IPS-20b (cell line): Measurements from ENCODE around the gene PLPPR3.
A peak's percentile ranks its signal among the peaks of the same experiment; 100 is the strongest.
"Not testable (repeated sequence)": the region's sequence is repeated elsewhere in the genome, so short reads cannot be mapped to it uniquely, and the experiment has no call there.

Source experiments
- H3K27ac ChIP-seq: one replicate; pipeline ENCODE4 v1.5.1; 2013; ENCODE audit warnings: low read length
- H3K27me3 ChIP-seq: 2 replicates; pipeline ENCODE4 v1.6.1; 2013; ENCODE audit warnings: mild to moderate bottlenecking, low read length, inconsistent platforms; ENCODE audit not compliant: insufficient read depth
- H3K36me3 ChIP-seq: 2 replicates; pipeline ENCODE4 v1.6.1; 2013; ENCODE audit warnings: low read depth, mild to moderate bottlenecking, inconsistent platforms, low read length, moderate library complexity; ENCODE audit not compliant: insufficient read depth
- H3K4me1 ChIP-seq: 2 replicates; pipeline ENCODE4 v1.6.1; 2013; ENCODE audit warnings: mild to moderate bottlenecking, control low read depth, inconsistent platforms, low read length, moderate library complexity; ENCODE audit not compliant: insufficient read depth
- H3K4me3 ChIP-seq: 2 replicates; pipeline ENCODE4 v1.5.1; 2013; ENCODE audit warnings: mild to moderate bottlenecking, low read length, inconsistent platforms
- H3K9ac ChIP-seq: 2 replicates; pipeline ENCODE4 v1.6.1; 2013; ENCODE audit warnings: low read depth, mild to moderate bottlenecking, inconsistent platforms, low read length, moderate library complexity
- H3K9me3 ChIP-seq: 2 replicates; pipeline ENCODE4 v1.6.1; 2013; ENCODE audit warnings: mild to moderate bottlenecking, low read depth, low read length, inconsistent platforms; ENCODE audit not compliant: insufficient read depth

PLPPR3 gene

DNA sequence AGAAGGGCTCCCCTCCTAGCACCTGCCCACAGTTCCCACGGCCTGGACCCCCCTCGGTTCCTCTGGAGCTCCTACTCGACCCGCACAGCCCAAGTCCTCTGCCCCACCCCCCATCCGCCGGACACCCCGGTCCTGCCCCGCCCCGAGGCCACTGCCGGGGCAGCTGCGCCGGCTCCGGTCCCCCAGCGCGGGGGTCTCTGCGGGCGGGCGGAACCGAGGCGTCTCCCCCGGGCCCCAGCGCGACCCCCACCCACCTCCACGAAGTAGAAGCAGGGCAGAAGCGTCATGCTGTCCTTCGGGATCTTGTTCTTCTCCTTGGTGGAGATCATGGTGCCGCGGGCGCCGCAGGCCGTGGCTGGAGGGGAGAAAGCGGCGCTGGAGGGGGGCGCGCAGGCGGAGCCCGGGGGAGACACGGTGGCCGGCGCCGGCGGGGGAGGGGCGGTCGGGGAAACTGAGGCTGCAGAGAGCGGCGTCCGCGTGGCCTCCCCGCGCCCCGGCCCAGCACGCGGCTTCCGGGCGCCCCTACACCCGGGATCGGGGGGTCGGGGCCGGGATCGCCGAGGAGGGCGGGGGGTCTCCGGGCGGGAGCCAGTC, 427 bp downstream of the PLPPR3 start:
- H3K9me3 ChIP-seq, result no peaks in the 10 kb centered on the region
- H3K27me3 ChIP-seq, result no peaks in the 10 kb centered on the region
- no peaks in the 10 kb centered on the region for H3K36me3 ChIP-seq
- peak overlapping the region; percentile 65; the same call in 1 of the 2 replicates for H3K4me3 ChIP-seq
- peak overlapping the region; percentile 58; the same call in 1 of the 2 replicates for H3K9ac ChIP-seq
- no peaks in the 10 kb centered on the region; the same call in 1 of the 2 replicates for H3K4me1 ChIP-seq
- no peak overlapping the region for H3K27ac ChIP-seq

DNA sequence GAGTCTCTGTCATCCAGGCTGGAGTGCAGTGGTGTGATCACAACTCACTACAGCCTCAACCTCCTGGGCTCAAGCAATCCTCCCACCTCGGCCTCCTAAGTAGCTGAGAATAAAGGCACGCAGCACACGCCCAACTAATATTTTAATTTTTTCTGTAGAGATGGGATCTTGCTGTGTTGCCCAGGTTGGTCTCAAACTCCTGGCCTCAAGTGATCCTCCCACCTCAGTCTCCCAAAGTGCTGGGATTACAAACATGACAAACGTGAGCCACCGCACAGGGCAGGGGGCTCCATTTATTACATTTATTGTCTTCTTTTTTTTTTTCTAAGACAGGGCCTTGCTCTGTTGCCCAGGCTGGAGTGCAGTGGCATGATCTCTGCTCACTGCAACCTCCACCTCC, 1.5 kb downstream of the PLPPR3 start:
- not testable (repeated sequence) for H3K4me3 ChIP-seq, H3K27me3 ChIP-seq, H3K27ac ChIP-seq, H3K4me1 ChIP-seq, H3K9me3 ChIP-seq, H3K36me3 ChIP-seq, H3K9ac ChIP-seq

- peaks cover 18% of the 10 kb centered on the region for H3K36me3 ChIP-seq
- H3K4me1 ChIP-seq, result no peaks in the 10 kb centered on the region
- no peak overlapping the region for H3K9ac ChIP-seq
- H3K4me3 ChIP-seq, result no peak overlapping the region
- no peaks in the 10 kb centered on the region for H3K9me3 ChIP-seq
- no peak overlapping the region for H3K27ac ChIP-seq
- H3K27me3 ChIP-seq, result no peaks in the 10 kb centered on the region
Measured at GRCh38 chr19:816500-816857, 5.3 kb downstream of the PLPPR3 start.

DNA sequence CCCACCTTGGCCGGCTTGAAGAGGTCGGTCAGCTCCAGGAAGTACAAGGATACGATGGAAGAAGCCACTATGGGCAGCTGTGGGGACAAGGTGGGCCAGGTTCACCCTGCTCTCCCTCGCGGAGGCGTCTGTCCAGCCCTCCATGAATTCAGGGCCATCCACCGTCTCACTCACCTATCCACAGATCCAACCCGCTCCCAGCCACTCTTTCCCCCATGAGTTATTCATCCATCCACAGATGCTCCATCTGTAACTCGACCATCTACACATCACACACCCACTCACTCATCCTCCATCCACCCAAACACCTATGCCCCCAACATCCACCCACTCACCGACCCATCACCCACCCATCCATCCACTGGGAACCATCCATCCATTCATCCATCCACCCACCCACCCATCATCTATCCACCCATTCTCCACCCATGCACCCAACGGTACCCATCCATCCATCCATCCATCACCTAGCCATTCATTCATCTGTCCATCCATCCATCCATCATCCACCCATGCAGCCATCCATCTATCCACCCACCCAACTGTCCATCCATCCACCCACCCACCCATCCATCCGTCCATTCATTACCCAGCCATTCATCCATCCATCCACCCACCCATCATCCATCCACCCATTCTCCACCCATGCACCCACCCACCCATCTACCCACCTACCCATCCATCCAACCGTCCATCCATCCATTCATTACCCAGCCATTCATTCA, 5.8 kb downstream of the PLPPR3 start:
- no peaks in the 10 kb centered on the region for H3K4me1 ChIP-seq
- H3K27me3 ChIP-seq, result no peaks in the 10 kb centered on the region
- H3K9ac ChIP-seq, result no peak overlapping the region
- no peak overlapping the region for H3K27ac ChIP-seq
- H3K4me3 ChIP-seq, result no peak overlapping the region
- no peaks in the 10 kb centered on the region for H3K9me3 ChIP-seq
- H3K36me3 ChIP-seq, result peaks cover 24% of the 10 kb centered on the region

DNA sequence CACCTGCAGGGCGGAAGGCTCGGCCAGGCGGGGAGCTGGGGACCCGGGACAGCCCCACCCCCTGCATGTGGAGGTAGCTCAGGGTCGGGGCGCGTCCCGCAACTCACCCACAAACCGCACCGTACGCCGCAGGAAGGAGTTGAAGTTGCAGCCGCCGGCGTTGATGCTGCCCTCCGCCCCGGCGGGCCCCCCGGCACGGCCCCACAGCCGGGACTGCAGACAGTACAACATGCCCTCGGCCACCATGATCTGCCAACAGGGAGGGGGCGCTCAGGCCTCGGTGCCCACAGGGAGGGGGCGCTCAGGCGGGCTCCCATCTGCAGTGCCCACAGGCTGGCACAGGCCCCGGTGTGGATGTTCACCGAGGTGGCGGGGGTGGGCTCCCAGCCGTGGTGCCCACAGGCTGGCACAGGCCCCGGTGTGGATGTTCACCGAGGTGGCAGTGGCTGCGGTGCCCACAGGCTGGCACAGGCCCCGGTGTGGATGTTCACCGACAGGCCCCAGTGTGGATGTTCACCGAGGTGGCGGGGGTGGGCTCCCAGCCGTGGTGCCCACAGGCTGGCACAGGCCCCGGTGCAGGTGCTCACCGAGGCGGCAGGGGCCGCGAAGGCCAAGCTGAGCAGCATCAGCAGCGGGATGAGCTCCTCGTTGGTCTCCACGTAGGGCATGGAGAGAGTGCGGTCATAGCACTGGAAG, 6.5 kb downstream of the PLPPR3 start:
- Histone ChIP-seq H3K9me3 (no peaks in the 10 kb centered on the region), H3K27ac (no peak overlapping the region), H3K36me3 (peaks cover 31% of the 10 kb centered on the region), H3K9ac (no peak overlapping the region), H3K27me3 (no peaks in the 10 kb centered on the region), H3K4me1 (no peaks in the 10 kb centered on the region), H3K4me3 (no peak overlapping the region)

GRCh38 chr19:814152-815078, 7.3 kb downstream of the PLPPR3 start:
- Histone ChIP-seq H3K4me3 (no peak overlapping the region), H3K27me3 (no peaks in the 10 kb centered on the region), H3K9me3 (no peaks in the 10 kb centered on the region), H3K27ac (no peak overlapping the region), H3K9ac (no peak overlapping the region), H3K4me1 (no peaks in the 10 kb centered on the region), H3K36me3 (peaks cover 39% of the 10 kb centered on the region)

DNA sequence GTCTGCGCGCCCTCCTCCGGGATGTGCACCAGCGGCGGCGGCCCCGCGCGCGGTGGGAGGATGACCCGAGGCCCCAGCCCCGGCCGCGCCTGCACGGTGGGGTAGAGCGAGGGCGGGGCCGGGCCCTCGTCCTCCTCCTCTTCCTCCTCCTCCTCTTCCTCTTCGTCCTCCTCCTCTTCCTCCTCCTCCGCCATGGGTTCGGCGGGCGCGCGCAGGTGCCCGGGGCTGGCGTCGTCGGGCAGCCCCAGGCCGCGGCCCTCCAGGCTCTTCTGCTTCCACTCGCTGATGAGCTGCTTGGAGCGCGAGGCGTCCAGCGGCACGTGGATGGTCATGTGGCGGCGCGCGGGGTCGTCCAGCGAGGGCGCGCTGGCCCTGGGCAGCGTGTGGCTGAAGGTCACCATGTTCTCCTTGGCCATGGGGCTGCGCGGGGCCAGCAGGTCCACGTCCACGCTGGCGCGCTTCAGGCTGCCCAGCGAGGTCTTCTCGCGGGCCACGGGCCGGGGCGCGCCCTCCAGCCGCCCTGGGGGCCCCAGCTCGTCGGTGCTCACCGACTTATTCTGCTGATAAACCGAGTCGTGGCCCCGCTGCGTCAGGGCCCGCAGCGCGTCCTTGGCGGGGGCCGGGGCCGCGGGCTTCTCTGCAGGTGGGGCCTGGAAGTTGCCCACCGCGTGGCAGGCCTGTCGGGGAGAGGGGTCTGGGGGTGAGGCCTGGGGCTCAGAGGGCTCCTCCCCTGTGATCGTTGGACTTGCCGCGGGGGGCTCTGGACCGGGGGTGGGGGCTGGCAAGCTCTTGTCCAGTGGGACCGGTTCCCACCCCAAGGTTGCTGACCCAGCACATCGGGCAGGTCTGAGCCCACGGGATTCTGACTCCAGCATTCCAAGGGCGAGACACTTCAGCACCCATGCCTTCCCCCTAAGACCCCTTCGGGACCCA, 8.3 kb downstream of the PLPPR3 start:
- Histone ChIP-seq H3K4me3 (no peak overlapping the region), H3K4me1 (no peaks in the 10 kb centered on the region), H3K36me3 (peaks cover 48% of the 10 kb centered on the region), H3K9me3 (no peaks in the 10 kb centered on the region), H3K27ac (no peak overlapping the region), H3K27me3 (no peaks in the 10 kb centered on the region), H3K9ac (no peak overlapping the region)

DNA sequence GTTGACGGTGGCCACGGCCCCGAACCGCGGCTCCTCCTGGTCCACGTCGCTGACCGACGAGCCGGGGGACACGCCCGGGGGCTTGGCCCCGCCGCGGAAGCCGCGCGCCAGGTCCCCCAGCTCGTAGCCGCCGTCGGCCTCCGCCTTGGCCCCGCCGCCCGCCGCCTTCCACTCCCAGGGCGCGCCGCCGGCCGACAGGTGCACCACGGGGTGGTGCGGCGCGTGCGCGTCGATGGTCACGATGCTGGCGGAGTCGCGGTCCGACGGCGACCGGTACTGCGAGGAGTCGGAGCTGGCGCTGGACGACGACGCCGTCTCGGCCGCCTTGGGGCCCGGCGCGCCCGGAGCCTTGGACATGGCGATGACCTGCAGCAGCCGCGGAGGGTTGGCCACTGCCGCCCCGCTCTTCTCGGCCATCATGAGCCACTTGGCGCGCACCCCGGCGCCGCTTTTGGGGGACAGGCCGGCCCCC, 9.0 kb downstream of the PLPPR3 start:
- Histone ChIP-seq H3K4me3 (no peak overlapping the region), H3K9ac (no peak overlapping the region), H3K9me3 (no peaks in the 10 kb centered on the region), H3K27me3 (no peaks in the 10 kb centered on the region), H3K27ac (no peak overlapping the region), H3K36me3 (peaks cover 55% of the 10 kb centered on the region), H3K4me1 (no peaks in the 10 kb centered on the region)

DNA sequence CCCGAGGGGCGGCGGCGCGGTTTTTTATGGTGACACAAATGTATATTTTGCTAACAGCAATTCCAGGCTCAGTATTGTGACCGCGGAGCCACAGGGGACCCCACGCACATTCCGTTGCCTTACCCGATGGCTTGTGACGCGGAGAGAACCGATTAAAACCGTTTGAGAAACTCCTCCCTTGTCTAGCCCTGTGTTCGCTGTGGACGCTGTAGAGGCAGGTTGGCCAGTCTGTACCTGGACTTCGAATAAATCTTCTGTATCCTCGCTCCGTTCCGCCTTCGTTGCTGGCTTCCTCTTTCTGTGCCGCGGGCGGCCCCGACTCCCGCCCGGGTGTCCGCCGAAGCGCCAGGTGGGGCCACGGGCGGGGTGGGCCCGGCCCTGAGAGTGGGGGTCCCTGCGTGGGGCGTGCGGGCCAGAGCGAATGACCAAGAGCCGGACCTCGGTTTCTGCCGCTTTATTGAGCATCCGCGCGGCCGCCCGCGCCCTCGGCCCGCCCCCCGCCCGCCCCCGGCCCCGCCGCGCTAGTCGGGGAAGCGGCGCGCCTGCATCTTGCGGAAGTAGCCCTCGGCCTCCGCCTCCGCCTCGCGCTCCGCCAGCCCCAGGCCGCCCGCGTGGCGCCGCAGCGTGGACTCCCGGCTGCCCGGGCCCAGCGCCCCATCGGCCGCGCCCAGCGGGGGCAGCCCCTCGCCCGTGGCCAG, 9.6 kb downstream of the PLPPR3 start:
- H3K27ac ChIP-seq, result no peak overlapping the region
- no peaks in the 10 kb centered on the region for H3K9me3 ChIP-seq
- no peak overlapping the region for H3K9ac ChIP-seq
- no peaks in the 10 kb centered on the region for H3K4me1 ChIP-seq
- H3K4me3 ChIP-seq, result no peak overlapping the region
- peaks cover 61% of the 10 kb centered on the region for H3K36me3 ChIP-seq
- H3K27me3 ChIP-seq, result no peaks in the 10 kb centered on the region

- Histone ChIP-seq H3K36me3 (peaks cover 67% of the 10 kb centered on the region), H3K27ac (no peak overlapping the region), H3K9me3 (no peaks in the 10 kb centered on the region), H3K27me3 (no peaks in the 10 kb centered on the region), H3K9ac (no peak overlapping the region), H3K4me1 (no peaks in the 10 kb centered on the region), H3K4me3 (no peak overlapping the region)
Measured at GRCh38 chr19:811506-812048, 10.2 kb downstream of the PLPPR3 start.
